ENCODE measurements around the gene ZNF780B. TPM values are rescaled to one million over a fixed set of nuclear protein-coding genes. Genes with fewer than 3 reads are reported as not detected.

Gene ZNF780B
- total and polyA plus RNA-seq, 2 experiments from 2014 or later = 3.1 to 11.5 TPM

- Histone ChIP-seq H3K79me2 (peaks cover 58% of the 10 kb centered on the region), H3K27me3 (no peaks in the 10 kb centered on the region), H3K4me1 (ENCODE audit: insufficient read depth) (peaks cover 8% of the 10 kb centered on the region), H3K27ac (no peak overlapping the region), H3K4me3 (no peak overlapping the region), H4K20me1 (ENCODE audit: insufficient read depth, poor library complexity, severe bottlenecking) (peaks cover 3% of the 10 kb centered on the region), H3K9me3 (ENCODE audit: low read depth) (no peaks in the 10 kb centered on the region), H3K36me3 (replicated peaks; ENCODE audit: insufficient read depth, low read depth) (no peaks in the 10 kb centered on the region), H2AFZ (no peak overlapping the region), H3K4me2 (no peak overlapping the region), H3K9me2 (replicated peaks; ENCODE audit: insufficient read depth) (no peaks in the 10 kb centered on the region)
- 83% methylated on average over 4 of the region's 4 CpGs for WGBS (ENCODE audit: low lambda C conversion rate, missing lambda C conversion rate)
- TF ChIP-seq EZH2 (IDR thresholded peaks at IDR 0.05; ENCODE audit: borderline replicate concordance) = no peak
- no peak for DNase-seq (ENCODE audit: low spot score)
Measured at GRCh38 chr19:40084948-40085347, 28.9 kb upstream of the ZNF780B start.

- peaks cover 15% of the 10 kb centered on the region for H3K9me3 ChIP-seq (ENCODE audit: low read depth)
Measured at GRCh38 chr19:40081411-40081810, 25.4 kb upstream of the ZNF780B start.

GRCh38 chr19:40080289-40080688, 24.3 kb upstream of the ZNF780B start:
- no peak for DNase-seq (ENCODE audit: low spot score)
- H3K4me2 ChIP-seq = no peak overlapping the region
- H3K27me3 ChIP-seq = no peaks in the 10 kb centered on the region
- peaks cover 15% of the 10 kb centered on the region for H3K79me2 ChIP-seq
- peaks cover 4% of the 10 kb centered on the region for H3K36me3 ChIP-seq (replicated peaks; ENCODE audit: insufficient read depth, low read depth)
- H3K27ac ChIP-seq = no peak overlapping the region
- no peak overlapping the region for H3K4me3 ChIP-seq
- TF ChIP-seq, protein P1, sequence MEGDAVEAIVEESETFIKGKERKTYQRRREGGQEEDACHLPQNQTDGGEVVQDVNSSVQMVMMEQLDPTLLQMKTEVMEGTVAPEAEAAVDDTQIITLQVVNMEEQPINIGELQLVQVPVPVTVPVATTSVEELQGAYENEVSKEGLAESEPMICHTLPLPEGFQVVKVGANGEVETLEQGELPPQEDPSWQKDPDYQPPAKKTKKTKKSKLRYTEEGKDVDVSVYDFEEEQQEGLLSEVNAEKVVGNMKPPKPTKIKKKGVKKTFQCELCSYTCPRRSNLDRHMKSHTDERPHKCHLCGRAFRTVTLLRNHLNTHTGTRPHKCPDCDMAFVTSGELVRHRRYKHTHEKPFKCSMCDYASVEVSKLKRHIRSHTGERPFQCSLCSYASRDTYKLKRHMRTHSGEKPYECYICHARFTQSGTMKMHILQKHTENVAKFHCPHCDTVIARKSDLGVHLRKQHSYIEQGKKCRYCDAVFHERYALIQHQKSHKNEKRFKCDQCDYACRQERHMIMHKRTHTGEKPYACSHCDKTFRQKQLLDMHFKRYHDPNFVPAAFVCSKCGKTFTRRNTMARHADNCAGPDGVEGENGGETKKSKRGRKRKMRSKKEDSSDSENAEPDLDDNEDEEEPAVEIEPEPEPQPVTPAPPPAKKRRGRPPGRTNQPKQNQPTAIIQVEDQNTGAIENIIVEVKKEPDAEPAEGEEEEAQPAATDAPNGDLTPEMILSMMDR (IDR thresholded peaks at IDR 0.05; ENCODE audit: poor library complexity) = no peak
- TF ChIP-seq EZH2phosphoT487 (IDR thresholded peaks at IDR 0.05; ENCODE audit: low read depth, severe bottlenecking, unreplicated experiment) (no peak), EZH2 (IDR thresholded peaks at IDR 0.05; ENCODE audit: borderline replicate concordance) (no peak)
- 100% methylated on average over 1 of the region's 1 CpG for WGBS (ENCODE audit: low lambda C conversion rate, missing lambda C conversion rate)
- H4K20me1 ChIP-seq (ENCODE audit: insufficient read depth, poor library complexity, severe bottlenecking) = no peaks in the 10 kb centered on the region
- peaks cover 26% of the 10 kb centered on the region for H3K9me3 ChIP-seq (ENCODE audit: low read depth)
- H3K4me1 ChIP-seq (ENCODE audit: insufficient read depth) = no peaks in the 10 kb centered on the region
- H3K9me2 ChIP-seq (replicated peaks; ENCODE audit: insufficient read depth) = no peaks in the 10 kb centered on the region
- no peak overlapping the region for H2AFZ ChIP-seq

More at GRCh38 chr19:40081411-40081810, 25.4 kb upstream of the ZNF780B start:
- TF ChIP-seq EZH2 (IDR thresholded peaks at IDR 0.05; ENCODE audit: borderline replicate concordance) (no peak), EZH2phosphoT487 (IDR thresholded peaks at IDR 0.05; ENCODE audit: low read depth, severe bottlenecking, unreplicated experiment) (no peak)
- TF ChIP-seq, protein P1 (IDR thresholded peaks at IDR 0.05; ENCODE audit: poor library complexity) = no peak
- no peak overlapping the region for H3K4me2 ChIP-seq
- no peak for DNase-seq (ENCODE audit: low spot score)
- no peaks in the 10 kb centered on the region for H4K20me1 ChIP-seq (ENCODE audit: insufficient read depth, poor library complexity, severe bottlenecking)
- H3K27me3 ChIP-seq = no peaks in the 10 kb centered on the region
- peaks cover 3% of the 10 kb centered on the region for H3K36me3 ChIP-seq (replicated peaks; ENCODE audit: insufficient read depth, low read depth)
- no peak overlapping the region for H3K27ac ChIP-seq
- WGBS (ENCODE audit: low lambda C conversion rate, missing lambda C conversion rate) = 89% methylated on average over 1 of the region's 1 CpG
- no peak overlapping the region for H2AFZ ChIP-seq
- H3K9me2 ChIP-seq (replicated peaks; ENCODE audit: insufficient read depth) = no peaks in the 10 kb centered on the region
- no peaks in the 10 kb centered on the region for H3K4me1 ChIP-seq (ENCODE audit: insufficient read depth)
- H3K79me2 ChIP-seq = peaks cover 26% of the 10 kb centered on the region
- H3K4me3 ChIP-seq = no peak overlapping the region

GRCh38 chr19:40078377-40078776, 22.3 kb upstream of the ZNF780B start:
- Histone ChIP-seq H2AFZ (no peak overlapping the region), H3K27me3 (no peaks in the 10 kb centered on the region), H3K4me3 (no peak overlapping the region), H3K9me2 (replicated peaks; ENCODE audit: insufficient read depth) (no peaks in the 10 kb centered on the region), H3K4me1 (ENCODE audit: insufficient read depth) (no peaks in the 10 kb centered on the region), H3K36me3 (replicated peaks; ENCODE audit: insufficient read depth, low read depth) (peaks cover 14% of the 10 kb centered on the region), H3K79me2 (peaks cover 4% of the 10 kb centered on the region), H3K9me3 (ENCODE audit: low read depth) (peaks cover 26% of the 10 kb centered on the region), H3K27ac (no peak overlapping the region), H4K20me1 (ENCODE audit: insufficient read depth, poor library complexity, severe bottlenecking) (no peaks in the 10 kb centered on the region), H3K4me2 (no peak overlapping the region)
- WGBS (ENCODE audit: low lambda C conversion rate, missing lambda C conversion rate) = 100% methylated on average over 1 of the region's 1 CpG
- no peak for DNase-seq (ENCODE audit: low spot score)
- TF ChIP-seq EZH2phosphoT487 (IDR thresholded peaks at IDR 0.05; ENCODE audit: low read depth, severe bottlenecking, unreplicated experiment) (no peak), EZH2 (IDR thresholded peaks at IDR 0.05; ENCODE audit: borderline replicate concordance) (no peak)
- TF ChIP-seq, protein P1 (IDR thresholded peaks at IDR 0.05; ENCODE audit: poor library complexity) = no peak

All from hepatocyte (in vitro differentiated cells).